ENCODE data around the gene CTSA.
"Not testable (repeated sequence)": the region's sequence is repeated elsewhere in the genome, so short reads cannot be mapped to it uniquely, and the experiment has no call there.

Gene CTSA

GRCh38 chr20:45863543-45864470, 27.3 kb upstream of the CTSA start:
- TF ChIP-seq CTCF (IDR thresholded peaks at IDR 0.05; ENCODE audit: low read depth, low read length, missing control alignments), result no peak
- DNase-seq (ENCODE audit: extremely low read depth, low read depth), result no peak
- H3K4me3 ChIP-seq (replicated peaks; ENCODE audit: low read depth, low read length), result no peak overlapping the region

- H3K4me3 ChIP-seq (replicated peaks; ENCODE audit: low read depth, low read length), result no peak overlapping the region
- no peak for TF ChIP-seq CTCF (IDR thresholded peaks at IDR 0.05; ENCODE audit: low read depth, low read length, missing control alignments)
- no peak for DNase-seq (ENCODE audit: extremely low read depth, low read depth)
Measured at GRCh38 chr20:45866454-45866853, 24.7 kb upstream of the CTSA start.

GRCh38 chr20:45867136-45867818, 23.9 kb upstream of the CTSA start:
- H3K4me3 ChIP-seq (replicated peaks; ENCODE audit: low read depth, low read length), result no peak overlapping the region
- no peak for DNase-seq (ENCODE audit: extremely low read depth, low read depth)

GRCh38 chr20:45867819-45868176, 23.3 kb upstream of the CTSA start:
- DNase-seq (ENCODE audit: extremely low read depth, low read depth), result no peak
- H3K4me3 ChIP-seq (replicated peaks; ENCODE audit: low read depth, low read length), result no peak overlapping the region
- TF ChIP-seq CTCF (IDR thresholded peaks at IDR 0.05; ENCODE audit: low read depth, low read length, missing control alignments), result no peak

More at GRCh38 chr20:45867136-45867818, 23.9 kb upstream of the CTSA start:
- TF ChIP-seq CTCF (IDR thresholded peaks at IDR 0.05; ENCODE audit: low read depth, low read length, missing control alignments), result no peak

- no peak overlapping the region for H3K4me3 ChIP-seq (replicated peaks; ENCODE audit: low read depth, low read length)
- no peak for TF ChIP-seq CTCF (IDR thresholded peaks at IDR 0.05; ENCODE audit: low read depth, low read length, missing control alignments)
- DNase-seq (ENCODE audit: extremely low read depth, low read depth), result no peak
Measured at GRCh38 chr20:45872626-45873025, 18.5 kb upstream of the CTSA start.

- DNase-seq (ENCODE audit: extremely low read depth, low read depth), result no peak
- no peak for TF ChIP-seq CTCF (IDR thresholded peaks at IDR 0.05; ENCODE audit: low read depth, low read length, missing control alignments)
- no peak overlapping the region for H3K4me3 ChIP-seq (replicated peaks; ENCODE audit: low read depth, low read length)
Measured at GRCh38 chr20:45873409-45874103, 17.6 kb upstream of the CTSA start.

GRCh38 chr20:45874104-45874481, 17.0 kb upstream of the CTSA start:
- not testable (repeated sequence) for H3K4me3 ChIP-seq (replicated peaks; ENCODE audit: low read depth, low read length); DNase-seq (ENCODE audit: extremely low read depth, low read depth)
